ENCODE results near the gene ARHGAP23. TPM values are rescaled to one million over a fixed set of nuclear protein-coding genes. Genes with fewer than 3 reads are reported as not detected.

Gene ARHGAP23
- total RNA-seq, 1 experiment from 2014 or later, result 19.0 TPM

- H3K27me3 ChIP-seq (replicated peaks; ENCODE audit: insufficient read depth, low read depth, low read length, poor library complexity), result no peaks in the 10 kb centered on the region
- H3K4me3 ChIP-seq (ENCODE audit: low read depth, low read length, poor library complexity, severe bottlenecking), result no peak overlapping the region
- BruUV-seq (replicated peaks), result no TSS peak
- H3K9me3 ChIP-seq (ENCODE audit: low read depth, low read length, poor library complexity, severe bottlenecking), result no peaks in the 10 kb centered on the region
- no peaks in the 10 kb centered on the region for H3K36me3 ChIP-seq (ENCODE audit: insufficient read depth, low read length, poor library complexity, severe bottlenecking)
- DNase-seq (ENCODE audit: low spot score), result no peak
- no peak overlapping the region for H3K27ac ChIP-seq (ENCODE audit: low read depth, low read length, poor library complexity, severe bottlenecking)
- POLR2A ChIA-PET (ENCODE audit: low non-redundant PET), result no interaction called here
- intact Hi-C loops (cut with micrococcal nuclease; ENCODE audit: unreplicated experiment), result no loop called here
- CTCF ChIA-PET, result no interaction called here
- TF ChIP-seq EZH2 (IDR thresholded peaks at IDR 0.05; ENCODE audit: borderline replicate concordance, low read depth, low read length, poor library complexity, severe bottlenecking), result no peak
- TF ChIP-seq CTCF (conservative IDR thresholded peaks at IDR 0.05; ENCODE audit: low read depth, low read length), result no peak
- H3K4me1 ChIP-seq (ENCODE audit: insufficient read depth, low read length, poor library complexity, severe bottlenecking), result no peaks in the 10 kb centered on the region
These were observed 113.0 kb downstream of the ARHGAP23 start for GRCh38 chr17:38541281-38541680.

GRCh38 chr17:38542286-38542685 lies 114.0 kb downstream of the ARHGAP23 start:
- DNase-seq (ENCODE audit: low spot score), result no peak
- Histone ChIP-seq H3K4me1 (ENCODE audit: insufficient read depth, low read length, poor library complexity, severe bottlenecking) (no peaks in the 10 kb centered on the region), H3K27ac (ENCODE audit: low read depth, low read length, poor library complexity, severe bottlenecking) (no peak overlapping the region), H3K27me3 (replicated peaks; ENCODE audit: insufficient read depth, low read depth, low read length, poor library complexity) (no peaks in the 10 kb centered on the region), H3K4me3 (ENCODE audit: low read depth, low read length, poor library complexity, severe bottlenecking) (no peak overlapping the region), H3K9me3 (ENCODE audit: low read depth, low read length, poor library complexity, severe bottlenecking) (no peaks in the 10 kb centered on the region), H3K36me3 (ENCODE audit: insufficient read depth, low read length, poor library complexity, severe bottlenecking) (no peaks in the 10 kb centered on the region)
- TF ChIP-seq EZH2 (IDR thresholded peaks at IDR 0.05; ENCODE audit: borderline replicate concordance, low read depth, low read length, poor library complexity, severe bottlenecking), result no peak
- no peak for TF ChIP-seq CTCF (conservative IDR thresholded peaks at IDR 0.05; ENCODE audit: low read depth, low read length)
- intact Hi-C loops (cut with micrococcal nuclease; ENCODE audit: unreplicated experiment), result no loop called here
- POLR2A ChIA-PET (ENCODE audit: low non-redundant PET), result no interaction called here
- BruUV-seq (replicated peaks), result no TSS peak
- CTCF ChIA-PET, result no interaction called here

DNA sequence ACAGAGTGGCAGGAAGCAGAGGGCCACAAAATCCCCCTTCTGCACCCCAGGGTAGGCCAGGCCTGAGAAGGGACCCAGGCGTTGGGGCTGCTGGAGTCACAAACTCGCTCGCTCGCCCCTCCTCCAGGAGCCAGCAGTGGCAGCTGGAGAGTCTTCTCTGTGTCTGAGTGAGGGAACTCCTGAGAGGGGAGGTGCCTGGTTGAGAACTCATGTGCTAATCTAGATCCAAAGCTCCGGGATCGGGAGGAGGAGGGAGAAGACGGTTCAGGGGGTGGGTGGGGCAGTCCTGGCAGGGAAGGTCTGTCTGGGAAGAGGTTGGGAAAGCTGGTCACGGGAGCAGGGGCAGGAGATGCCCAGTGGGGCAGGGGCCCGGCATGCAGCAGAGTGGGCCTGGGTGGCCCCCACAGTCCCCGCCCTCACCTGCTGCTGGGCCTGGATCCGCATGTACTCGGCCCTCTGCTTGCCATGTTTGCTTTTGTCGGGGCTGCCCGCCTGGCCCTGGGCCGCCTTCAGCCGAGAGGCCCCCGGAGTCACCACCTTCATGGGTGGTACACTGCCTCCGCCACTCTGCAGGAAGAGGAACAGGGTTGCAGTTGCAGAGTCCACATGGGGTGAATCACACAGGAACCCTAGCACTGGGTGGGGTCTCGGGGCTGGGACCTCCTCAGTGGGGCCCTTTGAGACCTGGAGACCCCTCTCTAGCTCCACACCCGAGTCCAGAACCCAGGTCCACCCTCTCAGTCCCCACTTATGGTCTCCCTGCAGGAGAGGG lies 115.3 kb downstream of the ARHGAP23 start:
- ChIA-PET POLR2A (ENCODE audit: low non-redundant PET) (no interaction called here), CTCF (no interaction called here)
- H3K4me1 ChIP-seq (ENCODE audit: insufficient read depth, low read length, poor library complexity, severe bottlenecking), result no peaks in the 10 kb centered on the region
- no peak for TF ChIP-seq EZH2 (IDR thresholded peaks at IDR 0.05; ENCODE audit: borderline replicate concordance, low read depth, low read length, poor library complexity, severe bottlenecking)
- TF ChIP-seq CTCF (conservative IDR thresholded peaks at IDR 0.05; ENCODE audit: low read depth, low read length), result no peak
- H3K9me3 ChIP-seq (ENCODE audit: low read depth, low read length, poor library complexity, severe bottlenecking), result no peaks in the 10 kb centered on the region
- no peak overlapping the region for H3K4me3 ChIP-seq (ENCODE audit: low read depth, low read length, poor library complexity, severe bottlenecking)
- H3K27me3 ChIP-seq (replicated peaks; ENCODE audit: insufficient read depth, low read depth, low read length, poor library complexity), result no peaks in the 10 kb centered on the region
- no peak overlapping the region for H3K27ac ChIP-seq (ENCODE audit: low read depth, low read length, poor library complexity, severe bottlenecking)
- intact Hi-C loops (cut with micrococcal nuclease; ENCODE audit: unreplicated experiment), result no loop called here
- no peaks in the 10 kb centered on the region for H3K36me3 ChIP-seq (ENCODE audit: insufficient read depth, low read length, poor library complexity, severe bottlenecking)
- no TSS peak for BruUV-seq (replicated peaks)
- DNase-seq (ENCODE audit: low spot score), result no peak

Measured in A673 (cell line).